H1 (cell line): ENCODE data around the gene MVD. TPM values are rescaled to one million over a fixed set of nuclear protein-coding genes. Genes with fewer than 3 reads are reported as not detected.

Experiments used
- ASH2L ChIP-seq: fragments of 200-600, 300-600 bp; sonication (generic); IDR thresholded peaks from one replicate; pipeline ENCODE4 v1.7.1; 2017; ENCODE audit warnings: low read length
- BCL11A ChIP-seq, 2 experiments: IDR thresholded peaks; one replicate each; pipeline ENCODE4 v1.6.1; 2011; ENCODE audit warnings: low read depth in 2 of 2, low read length in 2 of 2, mild to moderate bottlenecking in 2 of 2
- CHD2 ChIP-seq: IDR thresholded peaks from 2 replicates; pipeline ENCODE4 v1.6.1; 2012; ENCODE audit warnings: low read length, improper control_type of control experiment
- CREB1 ChIP-seq: IDR thresholded peaks from 2 replicates; pipeline ENCODE4 v1.6.1; 2012; ENCODE audit warnings: inconsistent platforms
- EP300 ChIP-seq, 2 experiments: IDR thresholded peaks; 1 replicate in 1 of 2; 2 replicates in 1 of 2; pipeline ENCODE4 v1.6.1; 2011 to 2012; ENCODE audit warnings: low read depth in 2 of 2, low read length in 2 of 2, mild to moderate bottlenecking in 2 of 2, borderline replicate concordance in 1 of 2, inconsistent platforms in 1 of 2, moderate library complexity in 1 of 2
- POLR2A ChIP-seq, 2 experiments: IDR thresholded peaks; 1 replicate in 1 of 2; 2 replicates in 1 of 2; pipeline ENCODE4 v1.6.1; 2011; ENCODE audit warnings: low read depth in 2 of 2, low read length in 2 of 2, mild to moderate bottlenecking in 2 of 2; ENCODE audit errors: control extremely low read depth in 1 of 2
- polyA plus RNA-seq, 7 experiments: library from polyadenylated mRNA; depleted of rRNA in 3 of 7; stranded (reverse) in 5 of 7; unstranded in 2 of 7; fragments of >200 nt in 5 of 7; fragments of 200-250 nt in 2 of 7; gene quantifications; 1 replicate in 5 of 7; 2 replicates in 1 of 7; 4 replicates in 1 of 7; pipeline versions ENCODE4 v1.2.1 to v1.2.3, GENCODE V29; 2011 to 2013; ENCODE audit warnings: missing spikeins in 2 of 7, mixed read lengths in 2 of 7
- total RNA-seq: library from RNA; stranded (reverse); fragmentation: NEBNext Ultra II Directional; extraction: Animal tissue kit (Norgen Biotek cat#: 25700); gene quantifications from 2 replicates; pipeline ENCODE4 v1.2.1, GENCODE V29; 2021

MVD gene
- total and polyA plus RNA-seq, 2 of the 8 experiments (the other 6 are each of a cell fraction or from before 2014, with no cell fraction given): 47.2 to 77.3 TPM

- TF ChIP-seq CREB1 (no peak), POLR2A (IDR thresholded peaks at IDR 0.05; ENCODE audit: control extremely low read depth in 1 of 2, low read depth in 2 of 2, low read length in 2 of 2) (no peak), EP300 (IDR thresholded peaks at IDR 0.05; ENCODE audit: borderline replicate concordance in 1 of 2, low read depth in 2 of 2, low read length in 2 of 2) (no peak), CHD2 (no peak), BCL11A (IDR thresholded peaks at IDR 0.05; ENCODE audit: low read depth in 2 of 2, low read length in 2 of 2) (no peak), ASH2L (no peak)
These were observed 40.8 kb upstream of the MVD start (continued) for GRCh38 chr16:88703486-88704309.
